Activated CD8-positive, alpha-beta T cell treated with anti-CD3 and anti-CD28 coated beads, Interleukin-2, amount 10 ng/mL, durations not matched to agents 7 days and 5 days (primary cell): ENCODE measurements around the gene SIK3. TPM values are rescaled to one million over a fixed set of nuclear protein-coding genes. Genes with fewer than 3 reads are reported as not detected.
A peak's percentile ranks its signal among the peaks of the same experiment; 100 is the strongest.

Experiments
- ATAC-seq: fragments of 150-1000 bp; cut with Tn5 transposase; one replicate; pipeline ENCODE4 v1.10.0; 2021; ENCODE audit warnings: moderate library complexity
- CTCF ChIA-PET: fragments of 350-600 bp; sonication (Branson Sonifier 250); formaldehyde crosslinking; loops from one replicate; lab custom pipeline; 2021; ENCODE audit warnings: antibody characterized with exemption; lab: Charles Lee
- POLR2A ChIA-PET: fragments of 350-600 bp; sonication (Branson Sonifier 250); formaldehyde crosslinking; loops from one replicate; lab custom pipeline; 2021; ENCODE audit warnings: antibody characterized with exemption; lab: Charles Lee
- DNase-seq: peaks from one replicate; pipeline ENCODE4 v3.0.0-alpha.2; 2020
- H3K27ac Mint-ChIP-seq: one replicate; pipeline ENCODE4 v1.8.0; 2021; ENCODE audit warnings: mild to moderate bottlenecking, mixed read lengths
- H3K27me3 Mint-ChIP-seq: one replicate; pipeline ENCODE4 v1.8.0; 2021; ENCODE audit warnings: low read depth, mixed read lengths
- H3K36me3 Mint-ChIP-seq: one replicate; pipeline ENCODE4 v1.8.0; 2021; ENCODE audit warnings: low read depth, mixed read lengths
- H3K4me1 Mint-ChIP-seq: one replicate; pipeline ENCODE4 v1.8.0; 2021; ENCODE audit warnings: low read depth, mixed read lengths
- H3K4me3 Mint-ChIP-seq: one replicate; pipeline ENCODE4 v1.8.0; 2021; ENCODE audit warnings: mild to moderate bottlenecking, mixed read lengths
- H3K9me3 Mint-ChIP-seq: one replicate; pipeline ENCODE4 v1.8.0; 2022; ENCODE audit warnings: mixed read lengths; ENCODE audit not compliant: insufficient read depth
- total RNA-seq, 2 experiments: library from RNA; stranded (reverse); gene quantifications; one replicate each; pipeline ENCODE4 v1.2.3, GENCODE V29; 2021

The SIK3 gene
- total RNA-seq, 2 experiments from 2014 or later, result 25.9 to 31.4 TPM

GRCh38 chr11:116918925-116919655 lies 179.1 kb downstream of the SIK3 start:
- Mint-ChIP-seq H3K36me3 (peaks cover 2% of the 10 kb centered on the region), H3K4me3 (no peak overlapping the region), H3K4me1 (peaks cover 15% of the 10 kb centered on the region), H3K27ac (no peak overlapping the region), H3K9me3 (no peaks in the 10 kb centered on the region), H3K27me3 (no peaks in the 10 kb centered on the region)
- CTCF ChIA-PET, result interaction anchor here (0.7 to 2.2 kb wide), 6 partner anchors 8 to 186 kb away, joined by 3 to 6 read pairs (median 3); partner anchors contain the start of gene APOA5
- POLR2A ChIA-PET, result no interaction called here
- ATAC-seq, result no peak
- no peak for DNase-seq

- CTCF ChIA-PET, result interaction anchor here (1.0 to 1.8 kb wide), 4 partner anchors 9 to 188 kb away, joined by 3 to 4 read pairs (median 4); no protein-coding TSS in a partner anchor
- DNase-seq (no peak), ATAC-seq (no peak)
- H3K9me3 Mint-ChIP-seq, result no peaks in the 10 kb centered on the region
- no peak overlapping the region for H3K4me3 Mint-ChIP-seq
- H3K27me3 Mint-ChIP-seq, result no peaks in the 10 kb centered on the region
- POLR2A ChIA-PET, result no interaction called here
- H3K36me3 Mint-ChIP-seq, result peaks cover 2% of the 10 kb centered on the region
- H3K4me1 Mint-ChIP-seq, result peaks cover 11% of the 10 kb centered on the region
- no peak overlapping the region for H3K27ac Mint-ChIP-seq
Observed at GRCh38 chr11:116917632-116918031, 180.6 kb downstream of the SIK3 start.

GRCh38 chr11:116916886-116917285 lies 181.3 kb downstream of the SIK3 start:
- Mint-ChIP-seq H3K4me1 (peaks cover 11% of the 10 kb centered on the region), H3K9me3 (no peaks in the 10 kb centered on the region), H3K36me3 (no peaks in the 10 kb centered on the region), H3K27ac (no peak overlapping the region), H3K4me3 (no peak overlapping the region), H3K27me3 (no peaks in the 10 kb centered on the region)
- DNase-seq, result no peak
- no peak for ATAC-seq
- POLR2A ChIA-PET, result no interaction called here
- CTCF ChIA-PET, result interaction anchor here (1.0 to 1.8 kb wide), 4 partner anchors 9 to 189 kb away, joined by 3 to 4 read pairs (median 4); no protein-coding TSS in a partner anchor

- DNase-seq (no peak), ATAC-seq (no peak)
- Mint-ChIP-seq H3K4me1 (peaks cover 11% of the 10 kb centered on the region), H3K4me3 (no peak overlapping the region), H3K27me3 (no peaks in the 10 kb centered on the region), H3K27ac (no peak overlapping the region), H3K36me3 (no peaks in the 10 kb centered on the region), H3K9me3 (no peaks in the 10 kb centered on the region)
- ChIA-PET POLR2A (no interaction called here), CTCF (interaction anchor here (1.3 kb wide), 1 partner anchor 14 kb away, joined by 4 read pairs; no protein-coding TSS in a partner anchor)
Observed at GRCh38 chr11:116916052-116916451, 182.2 kb downstream of the SIK3 start.

GRCh38 chr11:116913000-116913399 lies 185.2 kb downstream of the SIK3 start:
- DNase-seq, result no peak
- Mint-ChIP-seq H3K4me1 (peaks cover 9% of the 10 kb centered on the region), H3K27ac (no peak overlapping the region), H3K4me3 (no peak overlapping the region), H3K36me3 (peaks cover 5% of the 10 kb centered on the region), H3K9me3 (no peaks in the 10 kb centered on the region), H3K27me3 (no peaks in the 10 kb centered on the region)
- POLR2A ChIA-PET, result interaction anchor here (0.6 kb wide), 1 partner anchor 280 kb away, joined by 5 read pairs; no protein-coding TSS in a partner anchor
- ATAC-seq, result no peak
- CTCF ChIA-PET, result no interaction called here

GRCh38 chr11:116911976-116912734 lies 186.1 kb downstream of the SIK3 start:
- no peak for ATAC-seq
- ChIA-PET CTCF (no interaction called here), POLR2A (interaction anchor here (1.2 kb wide), 1 partner anchor 36 kb away, joined by 3 read pairs; no protein-coding TSS in a partner anchor)
- no peak overlapping the region for H3K4me3 Mint-ChIP-seq
- no peak overlapping the region for H3K27ac Mint-ChIP-seq
- H3K27me3 Mint-ChIP-seq, result no peaks in the 10 kb centered on the region
- no peak for DNase-seq
- H3K36me3 Mint-ChIP-seq, result peaks cover 5% of the 10 kb centered on the region
- H3K9me3 Mint-ChIP-seq, result no peaks in the 10 kb centered on the region
- H3K4me1 Mint-ChIP-seq, result peaks cover 9% of the 10 kb centered on the region

- ChIA-PET CTCF (interaction anchor here (0.9 to 1.4 kb wide), 2 partner anchors 15 to 195 kb away, joined by 3 to 5 read pairs; no protein-coding TSS in a partner anchor), POLR2A (interaction anchor here (1.2 kb wide), 1 partner anchor 37 kb away, joined by 3 read pairs; no protein-coding TSS in a partner anchor)
- H3K27ac Mint-ChIP-seq, result no peak overlapping the region
- DNase-seq (no peak), ATAC-seq (no peak)
- H3K4me1 Mint-ChIP-seq, result peaks cover 9% of the 10 kb centered on the region
- peaks cover 8% of the 10 kb centered on the region for H3K36me3 Mint-ChIP-seq
- H3K9me3 Mint-ChIP-seq, result no peaks in the 10 kb centered on the region
- H3K4me3 Mint-ChIP-seq, result no peak overlapping the region
- H3K27me3 Mint-ChIP-seq, result no peaks in the 10 kb centered on the region
Observed at GRCh38 chr11:116910847-116911246, 187.4 kb downstream of the SIK3 start.

GRCh38 chr11:116910378-116910777 lies 187.8 kb downstream of the SIK3 start:
- H3K4me1 Mint-ChIP-seq, result peaks cover 9% of the 10 kb centered on the region
- no peak for ATAC-seq
- no peak overlapping the region for H3K27ac Mint-ChIP-seq
- peaks cover 9% of the 10 kb centered on the region for H3K36me3 Mint-ChIP-seq
- no peak for DNase-seq
- no peak overlapping the region for H3K4me3 Mint-ChIP-seq
- H3K9me3 Mint-ChIP-seq, result no peaks in the 10 kb centered on the region
- CTCF ChIA-PET, result interaction anchor here (1.4 kb wide), 1 partner anchor 196 kb away, joined by 5 read pairs; no protein-coding TSS in a partner anchor
- POLR2A ChIA-PET, result no interaction called here
- no peaks in the 10 kb centered on the region for H3K27me3 Mint-ChIP-seq

GRCh38 chr11:116909245-116909644 lies 189.0 kb downstream of the SIK3 start:
- H3K36me3 Mint-ChIP-seq, result peaks cover 9% of the 10 kb centered on the region
- no peaks in the 10 kb centered on the region for H3K27me3 Mint-ChIP-seq
- H3K4me1 Mint-ChIP-seq, result peaks cover 9% of the 10 kb centered on the region
- peak overlapping the region; percentile 32 for H3K27ac Mint-ChIP-seq
- DNase-seq (no peak), ATAC-seq (no peak)
- H3K4me3 Mint-ChIP-seq, result no peak overlapping the region
- H3K9me3 Mint-ChIP-seq, result no peaks in the 10 kb centered on the region
- ChIA-PET POLR2A (no interaction called here), CTCF (interaction anchor here (0.7 kb wide), 1 partner anchor 21 kb away, joined by 3 read pairs; no protein-coding TSS in a partner anchor)

GRCh38 chr11:116906479-116906878 lies 191.7 kb downstream of the SIK3 start:
- ATAC-seq, result no peak

GRCh38 chr11:116903090-116903489 lies 195.1 kb downstream of the SIK3 start:
- ATAC-seq, result no peak
- no peak overlapping the region for H3K27ac Mint-ChIP-seq
- ChIA-PET POLR2A (interaction anchor here (0.9 kb wide), 1 partner anchor 10 kb away, joined by 3 read pairs; no protein-coding TSS in a partner anchor), CTCF (interaction anchor here (0.6 to 1.6 kb wide), 5 partner anchors 13 to 472 kb away, joined by 3 to 4 read pairs (median 3); no protein-coding TSS in a partner anchor)
- peaks cover 17% of the 10 kb centered on the region for H3K36me3 Mint-ChIP-seq
- no peaks in the 10 kb centered on the region for H3K4me1 Mint-ChIP-seq
- no peak for DNase-seq
- H3K27me3 Mint-ChIP-seq, result no peaks in the 10 kb centered on the region
- H3K4me3 Mint-ChIP-seq, result no peak overlapping the region
- peaks cover 5% of the 10 kb centered on the region for H3K9me3 Mint-ChIP-seq

More at GRCh38 chr11:116906479-116906878, 191.7 kb downstream of the SIK3 start:
- no peak overlapping the region for H3K4me3 Mint-ChIP-seq
- no peaks in the 10 kb centered on the region for H3K9me3 Mint-ChIP-seq
- H3K27ac Mint-ChIP-seq, result no peak overlapping the region
- ChIA-PET POLR2A (no interaction called here), CTCF (no interaction called here)
- DNase-seq, result no peak
- H3K4me1 Mint-ChIP-seq, result peaks cover 9% of the 10 kb centered on the region
- no peaks in the 10 kb centered on the region for H3K27me3 Mint-ChIP-seq
- peaks cover 12% of the 10 kb centered on the region for H3K36me3 Mint-ChIP-seq
